Fibroblast of lung (primary cell): ENCODE measurements around the gene FBN1.

ENCODE experiments used
- CTCF ChIP-seq, 2 donors: IDR thresholded peaks in 1 of 2; conservative IDR thresholded peaks in 1 of 2; 1 replicate in 1 of 2; 2 replicates in 1 of 2; pipeline ENCODE4 v1.5.1; 2011 to 2012; ENCODE audit warnings: low read length in 2 of 2, control low read depth in 1 of 2, inconsistent platforms in 1 of 2, low read depth in 1 of 2, mild to moderate bottlenecking in 1 of 2
- EZH2 ChIP-seq: IDR thresholded peaks from 2 replicates; pipeline ENCODE4 v1.5.1; 2012; ENCODE audit warnings: low read length, control low read depth, mild to moderate bottlenecking; ENCODE audit errors: missing control alignments

GRCh38 chr15:48408327-48408726 lies 237.2 kb downstream of the FBN1 start:
- TF ChIP-seq CTCF (conservative IDR thresholded peaks at IDR 0.05 in 1 of 2, IDR thresholded peaks at IDR 0.05 in 1 of 2; ENCODE audit: low read depth in 1 of 2, low read length in 2 of 2) (no peak), EZH2 (no peak)
